ENCODE measurements around the gene FRMD7. TPM values are rescaled to one million over a fixed set of nuclear protein-coding genes. Genes with fewer than 3 reads are reported as not detected.

Gene FRMD7
- total and polyA plus RNA-seq, 12 donors: 0.07 to 0.50 (median 0.31) TPM; not detected in 6

DNA sequence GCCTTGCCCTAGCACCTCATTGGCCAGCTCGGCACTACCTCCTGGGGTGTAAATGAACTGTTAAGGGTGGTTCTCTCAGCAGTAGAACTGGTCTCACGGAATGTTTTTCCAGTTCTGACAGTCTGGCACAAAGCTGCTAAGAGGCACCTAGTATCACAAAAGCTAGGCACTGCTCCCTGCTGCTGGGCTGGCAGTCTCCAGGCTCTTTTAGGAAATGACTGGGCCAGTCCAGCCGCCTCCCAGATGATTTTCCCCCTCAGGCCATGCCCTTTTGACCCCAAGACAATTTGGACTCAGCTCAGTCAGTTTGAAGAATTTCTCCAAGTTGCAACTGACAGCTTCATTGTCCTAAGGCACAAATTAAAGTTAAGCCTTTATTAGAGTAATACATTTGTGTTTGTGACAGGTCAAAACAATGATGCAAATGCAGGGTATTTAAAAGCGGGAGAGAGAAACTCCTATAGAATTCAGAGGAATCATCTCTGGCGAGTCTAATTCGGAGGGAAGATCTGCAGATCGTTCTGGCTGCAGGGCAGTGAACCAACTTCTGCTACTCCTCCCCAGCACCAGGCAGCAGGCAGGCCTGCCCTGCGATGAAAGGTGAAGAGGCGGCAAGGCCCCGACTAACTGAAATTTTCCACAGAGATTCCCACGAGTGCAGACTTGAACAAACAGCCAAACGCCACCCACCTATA, 7.9 kb downstream of the FRMD7 start:
- Histone ChIP-seq H3K27ac (no peak overlapping the region), H3K27me3 (peaks cover 0 to 46% (median 0%) of the 10 kb centered on the region in 7 donors), H3K9me3 (peaks cover 0 to 4% (median 0%) of the 10 kb centered on the region in 11 donors), H3K4me3 (no peak overlapping the region), H3K36me3 (no peaks in the 10 kb centered on the region), H3K4me1 (no peaks in the 10 kb centered on the region)
- WGBS, 2 donors: 73 to 76% methylated on average over 12 of the region's 12 CpGs
- DNase-seq (no peak), ATAC-seq (no peak)
- TF ChIP-seq, protein P1, sequence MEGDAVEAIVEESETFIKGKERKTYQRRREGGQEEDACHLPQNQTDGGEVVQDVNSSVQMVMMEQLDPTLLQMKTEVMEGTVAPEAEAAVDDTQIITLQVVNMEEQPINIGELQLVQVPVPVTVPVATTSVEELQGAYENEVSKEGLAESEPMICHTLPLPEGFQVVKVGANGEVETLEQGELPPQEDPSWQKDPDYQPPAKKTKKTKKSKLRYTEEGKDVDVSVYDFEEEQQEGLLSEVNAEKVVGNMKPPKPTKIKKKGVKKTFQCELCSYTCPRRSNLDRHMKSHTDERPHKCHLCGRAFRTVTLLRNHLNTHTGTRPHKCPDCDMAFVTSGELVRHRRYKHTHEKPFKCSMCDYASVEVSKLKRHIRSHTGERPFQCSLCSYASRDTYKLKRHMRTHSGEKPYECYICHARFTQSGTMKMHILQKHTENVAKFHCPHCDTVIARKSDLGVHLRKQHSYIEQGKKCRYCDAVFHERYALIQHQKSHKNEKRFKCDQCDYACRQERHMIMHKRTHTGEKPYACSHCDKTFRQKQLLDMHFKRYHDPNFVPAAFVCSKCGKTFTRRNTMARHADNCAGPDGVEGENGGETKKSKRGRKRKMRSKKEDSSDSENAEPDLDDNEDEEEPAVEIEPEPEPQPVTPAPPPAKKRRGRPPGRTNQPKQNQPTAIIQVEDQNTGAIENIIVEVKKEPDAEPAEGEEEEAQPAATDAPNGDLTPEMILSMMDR (IDR thresholded peaks at IDR 0.05): no peak
- intact Hi-C loops (cut with DNase I): no loop called here

DNA sequence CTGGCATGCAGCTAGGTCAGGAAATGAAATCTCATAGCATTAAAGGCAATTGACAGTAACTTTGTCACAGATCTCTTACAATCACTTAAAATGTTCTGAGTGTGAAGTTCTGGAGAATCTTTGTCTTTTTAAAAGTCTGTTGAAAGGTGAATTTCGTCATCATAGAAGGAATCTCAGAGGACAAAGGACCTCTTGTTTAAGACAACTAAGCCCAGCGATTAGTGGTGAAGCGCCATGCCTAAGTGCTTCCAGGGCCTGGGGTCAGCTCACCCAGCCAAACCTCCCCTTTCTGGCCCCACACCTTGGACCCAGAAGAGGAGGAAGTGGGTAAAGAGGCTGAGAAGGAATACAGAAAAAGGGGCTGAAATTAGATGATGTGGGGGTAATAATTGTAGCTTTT, 8.5 kb downstream of the FRMD7 start:
- H3K4me3 ChIP-seq: no peak overlapping the region
- no peaks in the 10 kb centered on the region for H3K4me1 ChIP-seq
- TF ChIP-seq, protein P1 (IDR thresholded peaks at IDR 0.05): no peak
- no peak overlapping the region for H3K27ac ChIP-seq
- WGBS, 2 donors: 70 to 71% methylated on average over 3 of the region's 3 CpGs
- no peak for ATAC-seq
- intact Hi-C loops (cut with DNase I): no loop called here
- H3K9me3 ChIP-seq: peaks cover 0 to 4% (median 0%) of the 10 kb centered on the region in 11 donors
- no peak for DNase-seq
- H3K36me3 ChIP-seq: no peaks in the 10 kb centered on the region
- peaks cover 0 to 46% (median 0%) of the 10 kb centered on the region in 7 donors for H3K27me3 ChIP-seq

DNA sequence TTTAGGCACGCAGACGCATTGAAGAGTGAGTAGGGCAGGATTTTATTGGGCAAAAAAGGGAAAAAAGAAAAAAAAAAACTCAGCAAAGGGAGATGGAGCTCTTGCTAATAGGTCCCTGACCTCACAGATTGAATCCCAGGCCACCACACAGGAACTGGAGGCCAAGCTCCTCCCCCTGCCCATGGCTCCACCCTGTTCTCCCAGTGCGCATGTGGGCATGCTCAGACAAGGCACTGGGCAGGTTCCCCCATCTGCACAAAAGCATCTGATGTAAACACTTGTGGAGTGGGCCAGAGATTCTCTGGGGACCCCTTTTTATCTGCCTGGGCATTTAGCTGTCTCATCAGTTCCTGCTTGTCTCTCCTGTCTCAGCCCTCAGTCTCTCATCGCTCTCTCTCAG, 9.5 kb downstream of the FRMD7 start:
- Histone ChIP-seq H3K27ac (no peak overlapping the region), H3K4me1 (no peaks in the 10 kb centered on the region), H3K4me3 (no peak overlapping the region), H3K36me3 (no peaks in the 10 kb centered on the region), H3K27me3 (peaks cover 0 to 52% (median 0%) of the 10 kb centered on the region in 7 donors), H3K9me3 (peaks cover 0 to 4% (median 0%) of the 10 kb centered on the region in 11 donors)
- no peak for ATAC-seq
- TF ChIP-seq, protein P1 (IDR thresholded peaks at IDR 0.05): no peak
- DNase-seq: no peak
- intact Hi-C loops (cut with DNase I): no loop called here
- 97 to 100% methylated on average over 4 of the region's 4 CpGs for WGBS, 2 donors

DNA sequence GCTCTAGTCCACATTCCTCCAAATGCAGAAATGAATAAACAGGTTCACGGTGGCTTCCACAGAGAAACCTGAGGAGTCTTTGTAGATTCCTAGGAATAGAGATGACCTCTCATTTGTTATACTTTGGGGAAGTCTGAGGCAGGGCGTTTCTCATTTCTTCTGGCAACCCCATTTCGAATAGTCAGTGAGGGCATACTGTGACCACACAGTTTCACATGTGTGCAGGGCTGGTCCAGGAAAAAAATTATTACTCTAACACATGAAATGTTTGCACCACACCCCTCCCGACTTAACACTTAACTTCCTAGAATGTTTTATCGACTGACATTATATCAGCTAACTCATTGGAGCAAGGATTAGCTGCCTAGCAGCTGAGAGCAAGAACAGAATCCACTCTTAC, 12.0 kb downstream of the FRMD7 start:
- TF ChIP-seq, protein P1 (IDR thresholded peaks at IDR 0.05): no peak
- intact Hi-C loops (cut with DNase I): no loop called here
- Histone ChIP-seq H3K9me3 (peaks cover 0 to 1% (median 0%) of the 10 kb centered on the region in 11 donors), H3K36me3 (no peaks in the 10 kb centered on the region), H3K4me3 (no peak overlapping the region), H3K27ac (no peak overlapping the region), H3K4me1 (no peaks in the 10 kb centered on the region), H3K27me3 (peaks cover 0 to 58% (median 0%) of the 10 kb centered on the region in 7 donors)
- ATAC-seq: no peak
- DNase-seq: no peak
- WGBS, 2 donors: 83 to 92% methylated on average over 5 of the region's 5 CpGs
